HEK293T (cell line): ENCODE results near the gene PRPF40B.

Experiments used
- ARNT ChIP-seq: fragments of 450-650 bp; IDR thresholded peaks from 2 replicates; pipeline ENCODE4 v1.6.1; 2017; ENCODE audit warnings: mild to moderate bottlenecking
- ELF4 ChIP-seq: fragments of 450-650 bp; IDR thresholded peaks from 2 replicates; pipeline ENCODE4 v1.6.1; 2017; ENCODE audit warnings: antibody characterized with exemption

DNA sequence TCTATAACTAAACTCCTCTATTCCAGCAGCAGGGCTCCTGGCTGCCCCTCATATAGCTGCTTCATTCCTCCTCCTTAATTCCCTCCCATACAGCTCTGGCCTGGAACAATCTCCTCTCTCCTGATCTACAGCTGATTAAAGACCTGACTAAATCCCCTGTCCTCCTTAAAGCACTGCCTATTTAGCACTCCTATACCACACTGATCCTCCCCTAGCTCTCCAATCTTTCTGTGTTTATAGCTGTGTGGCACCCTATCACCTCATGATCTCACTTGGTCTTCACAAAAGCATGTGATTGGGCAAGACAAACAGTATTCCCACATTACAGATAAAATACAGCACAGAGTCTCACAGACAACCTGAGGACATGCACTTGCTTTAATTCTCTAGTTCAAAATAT is 66.4 kb downstream of the PRPF40B start:
- TF ChIP-seq ARNT = no peak
- TF ChIP-seq ELF4 = no peak
